A549 treated with DMSO at 1 μM for 4 hours (cell line): ENCODE measurements around the gene PRAMEF11. TPM values are rescaled to one million over a fixed set of nuclear protein-coding genes. Genes with fewer than 3 reads are reported as not detected.

Source experiments
- total RNA-seq: library from RNA; stranded (reverse); fragments of 200-300 nt; extraction: Qiagen RNA extraction; gene quantifications from 5 replicates; pipeline ENCODE4 v1.2.3, GENCODE V29; 2022; ENCODE audit warnings: low read depth

PRAMEF11 gene
- not detected in 5 replicates for total RNA-seq

DNA sequence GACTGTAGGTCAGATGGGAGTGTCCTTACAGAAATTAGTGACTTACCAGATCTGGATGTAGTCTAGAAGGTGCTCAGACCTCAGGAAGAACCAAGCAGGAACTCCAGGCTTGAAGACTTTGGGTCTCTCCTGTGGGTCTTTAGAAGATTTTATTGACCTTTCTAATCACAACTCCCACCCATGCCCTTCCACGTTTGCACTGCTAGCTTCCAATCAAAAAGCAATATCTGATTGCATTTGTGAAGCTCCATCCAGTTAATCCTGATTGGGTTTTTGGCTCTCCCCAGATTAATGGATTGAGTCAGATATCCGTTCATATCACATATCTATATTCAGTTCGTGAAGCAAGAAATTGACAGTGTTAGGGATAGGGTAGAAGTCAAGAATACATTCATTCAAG is at the start of gene PRAMEF11:
TSS of gene PRAMEF11 (minus strand) at position 101 of the 400 bp plus-strand sequence. CDS start 2,621 bp downstream, outside the sequence.

DNA sequence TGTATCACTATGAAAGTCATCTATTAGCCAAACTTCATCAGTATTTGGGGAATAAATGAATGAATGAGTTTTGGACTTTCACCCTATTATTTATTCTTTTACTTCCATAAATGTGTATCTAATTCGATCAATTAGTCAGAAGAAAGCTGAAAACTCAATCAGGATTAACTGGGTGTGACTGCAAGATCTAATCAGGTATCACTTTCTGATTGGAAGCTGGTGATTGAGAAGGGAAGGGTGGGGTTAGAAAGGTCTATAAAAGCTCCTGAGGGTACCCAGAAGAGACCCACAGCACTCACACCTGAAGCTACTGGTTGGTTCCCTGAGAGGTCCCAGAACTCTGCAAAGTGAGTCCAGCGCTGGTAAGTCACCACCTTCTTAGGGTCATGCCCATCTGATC is 25.6 kb upstream of the PRAMEF11 start, which contains the start of gene PRAMEF2:
TSS of gene PRAMEF2 (plus strand) at position 301 of the 400 bp plus-strand sequence. CDS start 1,924 bp downstream, outside the sequence.

DNA sequence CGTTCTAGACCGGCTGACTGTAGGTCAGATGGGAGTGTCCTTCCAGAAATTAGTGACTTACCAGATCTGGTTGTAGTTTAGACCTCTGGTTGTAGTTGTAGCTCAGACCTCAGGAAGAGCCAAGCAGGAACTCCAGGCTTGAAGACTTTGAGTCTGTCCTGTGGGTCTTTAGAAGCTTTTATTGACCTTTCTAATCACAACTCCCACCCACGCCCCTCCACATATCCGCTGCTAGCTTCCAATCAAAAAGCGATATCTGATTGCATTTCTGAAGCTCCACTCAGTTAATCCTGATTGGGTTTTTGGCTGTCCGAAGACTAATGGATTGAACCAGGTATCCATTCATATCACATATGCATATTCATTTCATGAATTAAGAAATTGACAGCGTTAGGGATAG is 17.4 kb upstream of the PRAMEF11 start, which contains the start of gene HNRNPCL1:
TSS of gene HNRNPCL1 (minus strand) at position 101 of the 400 bp plus-strand sequence. CDS start 431 bp downstream, outside the sequence.

DNA sequence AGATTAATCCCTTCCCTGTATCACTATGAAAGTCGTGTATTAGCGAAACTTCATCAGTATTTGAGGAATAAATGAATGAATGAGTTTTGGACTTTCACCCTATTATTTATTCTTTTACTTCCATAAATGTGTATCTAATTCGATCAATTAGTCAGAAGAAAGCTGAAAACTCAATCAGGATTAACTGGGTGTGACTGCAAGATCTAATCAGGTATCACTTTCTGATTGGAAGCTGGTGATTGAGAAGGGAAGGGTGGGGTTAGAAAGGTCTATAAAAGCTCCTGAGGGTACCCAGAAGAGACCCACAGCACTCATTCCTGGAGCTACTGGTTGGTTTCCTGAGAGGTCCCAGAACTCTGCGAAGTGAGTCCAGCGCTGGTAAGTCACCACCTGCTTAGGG is 40.1 kb downstream of the PRAMEF11 start, which contains the start of gene PRAMEF1:
TSS of gene PRAMEF1 (plus strand) at position 301 of the 400 bp plus-strand sequence. CDS start 1,831 bp downstream, outside the sequence.

Other genes with a start within 250 kb of the PRAMEF11 start
- gene DHRS3, start 213.2 kb downstream of the PRAMEF11 start, total RNA-seq: 42.2 to 64.4 TPM (median 56.3 TPM) in 5 replicates
- gene AADACL4, start 187.3 kb downstream of the PRAMEF11 start, total RNA-seq: not detected in 5 replicates
- not detected in 5 replicates for gene AADACL3, start 115.3 kb downstream of the PRAMEF11 start, total RNA-seq
- not detected in 5 replicates for gene CFAP107, start 85.2 kb downstream of the PRAMEF11 start, total RNA-seq
- gene PRAMEF12, start 57.7 kb downstream of the PRAMEF11 start, total RNA-seq: not detected in 5 replicates
- not detected in 5 replicates for gene PRAMEF1, start 40.0 kb downstream of the PRAMEF11 start, total RNA-seq
- not detected in 5 replicates for gene HNRNPCL1, start 17.3 kb upstream of the PRAMEF11 start, total RNA-seq
- not detected in 5 replicates for gene PRAMEF2, start 25.7 kb upstream of the PRAMEF11 start, total RNA-seq
- not detected in 5 replicates for gene PRAMEF4, start 54.8 kb upstream of the PRAMEF11 start, total RNA-seq
- not detected in 5 replicates for gene PRAMEF10, start 66.9 kb upstream of the PRAMEF11 start, total RNA-seq
- gene PRAMEF7, start 85.2 kb upstream of the PRAMEF11 start, total RNA-seq: not detected in 5 replicates
- gene PRAMEF6, start 116.2 kb upstream of the PRAMEF11 start, total RNA-seq: not detected in 5 replicates
- gene PRAMEF27, start 225.2 kb upstream of the PRAMEF11 start, total RNA-seq: not detected in 5 replicates
- not detected in 5 replicates for gene HNRNPCL3, start 229.4 kb upstream of the PRAMEF11 start, total RNA-seq
- not detected in 5 replicates for gene PRAMEF25, start 239.4 kb upstream of the PRAMEF11 start, total RNA-seq